ENCODE results near the gene IZUMO1. TPM values are rescaled to one million over a fixed set of nuclear protein-coding genes. Genes with fewer than 3 reads are reported as not detected.

Gene IZUMO1
- total and polyA plus RNA-seq, 2 experiments from 2014 or later: not detected

DNA sequence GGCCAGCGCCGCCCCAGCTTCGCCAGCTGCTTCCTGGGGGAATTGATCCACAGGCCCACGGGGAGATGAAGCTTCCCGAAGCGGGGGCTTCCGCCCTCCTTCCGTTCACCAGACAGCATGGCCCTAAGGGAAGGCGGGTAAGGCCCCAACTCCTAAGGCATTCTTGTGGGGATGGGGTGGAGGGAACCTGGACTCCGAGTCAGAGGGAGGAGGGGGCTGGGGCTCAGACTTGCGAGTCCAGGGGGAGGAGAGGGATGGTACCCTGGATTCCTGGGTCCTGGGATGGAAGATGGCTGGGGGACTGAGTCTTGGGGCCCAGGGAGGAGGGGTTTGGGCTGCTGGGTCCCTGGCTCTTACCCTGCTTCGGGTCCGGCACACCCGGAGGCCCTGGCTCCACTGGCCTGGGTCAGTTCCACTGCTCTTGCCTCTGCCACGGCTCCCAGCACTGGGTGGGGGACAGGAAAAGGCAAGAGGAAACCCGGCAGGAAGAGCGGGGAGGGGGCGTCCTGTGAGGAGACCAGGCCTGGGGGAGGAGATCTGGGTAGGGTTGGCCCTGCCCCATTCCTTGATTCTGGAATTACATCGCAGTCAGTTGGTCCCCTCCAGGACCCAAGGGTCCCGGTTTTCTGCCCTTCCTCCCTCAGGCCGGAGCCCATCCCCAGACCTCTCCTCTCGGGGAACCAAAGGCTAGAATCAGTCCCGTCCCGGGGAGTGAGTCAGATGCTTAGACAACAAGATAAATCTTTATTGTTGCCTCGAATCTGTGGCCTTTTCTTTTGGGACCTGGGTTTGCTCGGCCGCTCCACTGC is 6.3 kb downstream of the IZUMO1 start, which contains the start of gene RASIP1:
Gene RASIP1, minus strand, starts transcription at position 447 of the 809 bp plus-strand sequence. Its CDS starts 328 bp downstream, at position 119.
- Histone ChIP-seq H3K4me1 (ENCODE audit: insufficient read depth) (no peaks in the 10 kb centered on the region), H3K36me3 (ENCODE audit: low read depth) (no peaks in the 10 kb centered on the region), H3F3A (ENCODE audit: insufficient read depth) (peaks cover 4% of the 10 kb centered on the region; the same call in 1 of the 2 replicates), H3K27me3 (replicated peaks; ENCODE audit: insufficient read depth) (peaks cover 2% of the 10 kb centered on the region; the same call in 1 of the 2 replicates), H3K79me2 (ENCODE audit: insufficient read depth) (no peaks in the 10 kb centered on the region), H3K9me2 (ENCODE audit: insufficient read depth) (no peaks in the 10 kb centered on the region), H3K4me3 (no peak within 1 kb of the TSS), H2AFZ (peak within 1 kb of the TSS; percentile 56), H3K4me2 (ENCODE audit: unreplicated experiment) (no peak within 1 kb of the TSS), H3K9me3 (ENCODE audit: low read depth) (no peaks in the 10 kb centered on the region), H3K27ac (no peak within 1 kb of the TSS), H4K20me1 (ENCODE audit: insufficient read depth) (no peaks in the 10 kb centered on the region), H3K9ac (no peak within 1 kb of the TSS)
- TF ChIP-seq EZH2 (IDR thresholded peaks at IDR 0.05; ENCODE audit: insufficient read depth, poor library complexity, severe bottlenecking): no peak
- TF ChIP-seq EZH2phosphoT487 (IDR thresholded peaks at IDR 0.05; ENCODE audit: insufficient read depth, low read depth): no peak
- WGBS, 2 experiments (ENCODE audit: low coverage in 1 of 2, low lambda C conversion rate in 2 of 2, missing lambda C conversion rate in 2 of 2): 59 to 68% methylated on average over 24 to 27 of the region's 27 CpGs
- no peak for DNase-seq
- in situ Hi-C loops (cut with MboI): no loop called here

DNA sequence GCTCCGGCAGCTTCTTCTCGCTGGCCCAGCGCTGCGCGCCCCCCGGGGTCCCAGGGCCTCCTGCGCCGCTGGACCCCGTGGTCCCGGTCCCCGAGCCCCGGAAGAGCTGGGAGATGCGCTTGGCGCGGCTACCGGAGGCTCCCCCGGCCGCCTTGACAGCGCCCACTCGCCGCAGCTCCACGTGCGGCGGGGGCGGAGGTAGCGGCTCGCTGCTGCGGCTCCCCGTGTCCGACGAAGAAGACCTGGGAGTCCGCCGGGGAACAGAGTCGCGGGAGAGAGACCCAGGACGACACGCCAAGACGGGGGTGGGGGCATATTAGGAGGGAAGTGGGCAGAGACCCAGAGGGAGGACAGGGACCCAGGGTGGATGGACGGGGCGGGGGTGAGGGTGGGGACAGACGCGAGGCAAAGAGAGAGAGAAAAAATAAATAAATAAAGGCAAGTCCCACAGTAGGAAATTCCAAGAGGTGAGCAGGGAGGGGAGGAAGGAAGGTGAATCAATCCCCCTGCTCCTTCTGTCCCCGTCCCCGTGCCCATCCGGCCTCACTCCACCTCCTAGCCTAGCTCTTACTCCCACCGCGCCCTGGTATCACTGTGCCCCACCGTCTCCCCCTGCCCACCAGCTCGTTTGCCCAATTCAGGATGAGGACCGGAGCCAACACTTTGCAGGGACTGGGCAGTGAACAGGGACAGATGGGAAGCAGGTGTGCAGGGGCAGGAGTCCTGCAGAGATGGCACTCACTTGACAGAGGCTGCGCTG is 7.1 kb downstream of the IZUMO1 start:
- Histone ChIP-seq H3K4me3 (peak overlapping the region; percentile 50), H3K27me3 (replicated peaks; ENCODE audit: insufficient read depth) (peaks cover 6% of the 10 kb centered on the region; the same call in 1 of the 2 replicates), H2AFZ (peak overlapping the region; percentile 56), H3K9ac (no peak overlapping the region), H3K4me1 (ENCODE audit: insufficient read depth) (no peaks in the 10 kb centered on the region), H3K9me3 (ENCODE audit: low read depth) (no peaks in the 10 kb centered on the region), H3K4me2 (ENCODE audit: unreplicated experiment) (no peak overlapping the region), H3K27ac (no peak overlapping the region), H4K20me1 (ENCODE audit: insufficient read depth) (no peaks in the 10 kb centered on the region), H3K9me2 (ENCODE audit: insufficient read depth) (no peaks in the 10 kb centered on the region), H3F3A (ENCODE audit: insufficient read depth) (peaks cover 4% of the 10 kb centered on the region; the same call in 1 of the 2 replicates), H3K79me2 (ENCODE audit: insufficient read depth) (no peaks in the 10 kb centered on the region), H3K36me3 (ENCODE audit: low read depth) (no peaks in the 10 kb centered on the region)
- WGBS, 2 experiments (ENCODE audit: low coverage in 1 of 2, low lambda C conversion rate in 2 of 2, missing lambda C conversion rate in 2 of 2): 30 to 34% methylated on average over 44 to 47 of the region's 51 CpGs
- TF ChIP-seq EZH2phosphoT487 (IDR thresholded peaks at IDR 0.05; ENCODE audit: insufficient read depth, low read depth) (no peak), EZH2 (IDR thresholded peaks at IDR 0.05; ENCODE audit: insufficient read depth, poor library complexity, severe bottlenecking) (no peak)
- DNase-seq: no peak
- in situ Hi-C loops (cut with MboI): no loop called here

DNA sequence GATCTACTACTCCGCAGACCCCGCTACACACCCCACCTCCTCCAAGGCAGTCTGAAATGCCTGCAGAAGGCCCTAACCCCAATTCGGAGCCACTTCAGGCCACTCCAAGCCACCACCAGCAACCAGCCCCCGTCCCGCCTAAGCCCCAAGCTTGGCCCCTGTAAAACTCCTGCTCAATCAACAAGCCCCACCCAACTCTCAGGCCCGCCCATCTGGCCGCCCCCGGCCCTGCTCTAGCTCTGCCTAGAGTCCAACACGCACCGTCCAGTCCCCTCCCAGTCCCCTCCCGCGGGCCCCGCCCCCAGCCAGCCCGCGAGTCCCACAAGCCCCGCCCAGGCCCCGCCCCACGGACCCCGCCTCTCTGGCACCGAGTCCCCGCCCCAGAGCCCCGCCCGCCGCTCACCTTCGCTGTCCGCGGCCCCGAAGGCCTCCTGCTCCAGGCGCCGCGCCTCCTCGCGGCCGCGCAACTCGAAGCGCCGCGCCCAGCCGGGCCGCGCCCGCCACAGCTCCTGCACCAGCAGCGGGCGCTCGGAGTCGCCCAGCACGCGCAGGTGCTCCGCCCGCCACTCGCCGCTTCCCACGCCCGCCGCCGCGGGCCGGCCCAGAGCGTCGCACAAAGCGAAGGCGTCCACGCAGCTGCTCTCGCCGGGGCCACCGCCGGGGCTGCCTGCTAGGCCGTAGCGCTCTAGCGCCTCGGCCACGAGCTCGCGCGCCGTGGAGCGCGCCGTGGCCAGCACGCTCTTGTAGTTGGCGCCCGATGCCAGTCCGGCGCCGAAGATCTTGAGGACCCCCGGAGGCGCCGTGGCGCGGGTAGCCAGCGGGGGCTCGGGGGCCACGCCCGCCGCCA is 7.9 kb downstream of the IZUMO1 start:
- Histone ChIP-seq H3K9me2 (ENCODE audit: insufficient read depth) (no peaks in the 10 kb centered on the region), H3K9me3 (ENCODE audit: low read depth) (no peaks in the 10 kb centered on the region), H2AFZ (peak overlapping the region; percentile 56), H3K4me1 (ENCODE audit: insufficient read depth) (no peaks in the 10 kb centered on the region), H3F3A (ENCODE audit: insufficient read depth) (peaks cover 4% of the 10 kb centered on the region; the same call in 1 of the 2 replicates), H4K20me1 (ENCODE audit: insufficient read depth) (no peaks in the 10 kb centered on the region), H3K27ac (no peak overlapping the region), H3K4me3 (peak overlapping the region; percentile 50), H3K27me3 (replicated peaks; ENCODE audit: insufficient read depth) (peaks cover 6% of the 10 kb centered on the region; the same call in 1 of the 2 replicates), H3K36me3 (ENCODE audit: low read depth) (no peaks in the 10 kb centered on the region), H3K9ac (no peak overlapping the region), H3K4me2 (ENCODE audit: unreplicated experiment) (peak overlapping the region; percentile 70), H3K79me2 (ENCODE audit: insufficient read depth) (no peaks in the 10 kb centered on the region)
- DNase-seq: peak; percentile 81
- in situ Hi-C loops (cut with MboI): no loop called here
- 4 to 8% methylated on average over 62 to 87 of the region's 96 CpGs for WGBS, 2 experiments (ENCODE audit: low coverage in 1 of 2, low lambda C conversion rate in 2 of 2, missing lambda C conversion rate in 2 of 2)
- TF ChIP-seq EZH2phosphoT487 (IDR thresholded peaks at IDR 0.05; ENCODE audit: insufficient read depth, low read depth) (no peak), EZH2 (IDR thresholded peaks at IDR 0.05; ENCODE audit: insufficient read depth, poor library complexity, severe bottlenecking) (no peak)

Measured in GM23248 (cell line).